HL-60 (cell line): ENCODE measurements around the gene OR52E2.

Experiments
- DNase-seq, 2 experiments: peaks; one replicate each; pipeline ENCODE4 v3.0.0-alpha.2; 2010 to 2020; ENCODE audit warnings: low read depth in 1 of 2, low spot score in 1 of 2
- H3K27ac ChIP-seq: fragments of 250-450 bp; sonication (Bioruptor Pico); replicated peaks from 2 replicates; pipeline ENCODE4 v1.5.1; 2020; ENCODE audit warnings: mild to moderate bottlenecking, moderate library complexity
- H3K27me3 ChIP-seq: fragments of 250-450 bp; sonication (Bioruptor Pico); 2 replicates; pipeline ENCODE4 v1.5.1; 2021; ENCODE audit warnings: mild to moderate bottlenecking, moderate library complexity; ENCODE audit not compliant: insufficient read depth, poor library complexity, severe bottlenecking
- H3K4me3 ChIP-seq: replicated peaks from 2 replicates; pipeline ENCODE4 v1.5.1; 2011; ENCODE audit warnings: mild to moderate bottlenecking, control low read depth, low read length; ENCODE audit not compliant: insufficient read depth
- GABPA ChIP-seq: IDR thresholded peaks from 2 replicates; pipeline ENCODE4 v1.6.1; 2012; ENCODE audit warnings: low read depth
- POLR2AphosphoS5 ChIP-seq: IDR thresholded peaks from 2 replicates; pipeline ENCODE4 v1.6.1; 2012; ENCODE audit warnings: low read depth
- SPI1 ChIP-seq: IDR thresholded peaks from 2 replicates; pipeline ENCODE4 v1.6.1; 2012; ENCODE audit warnings: low read depth, mild to moderate bottlenecking, borderline replicate concordance
- TF ChIP-seq, protein P1 (sequence below): IDR thresholded peaks from one replicate; pipeline ENCODE4 v1.5.1; 2011; ENCODE audit warnings: low read length, control low read depth, inconsistent platforms; ENCODE audit not compliant: insufficient read depth
- TF ChIP-seq, protein P2 (sequence below): IDR thresholded peaks from 2 replicates; pipeline ENCODE4 v1.6.1; 2012; ENCODE audit warnings: low read depth; ENCODE audit not compliant: insufficient replicate concordance

Gene OR52E2

DNA sequence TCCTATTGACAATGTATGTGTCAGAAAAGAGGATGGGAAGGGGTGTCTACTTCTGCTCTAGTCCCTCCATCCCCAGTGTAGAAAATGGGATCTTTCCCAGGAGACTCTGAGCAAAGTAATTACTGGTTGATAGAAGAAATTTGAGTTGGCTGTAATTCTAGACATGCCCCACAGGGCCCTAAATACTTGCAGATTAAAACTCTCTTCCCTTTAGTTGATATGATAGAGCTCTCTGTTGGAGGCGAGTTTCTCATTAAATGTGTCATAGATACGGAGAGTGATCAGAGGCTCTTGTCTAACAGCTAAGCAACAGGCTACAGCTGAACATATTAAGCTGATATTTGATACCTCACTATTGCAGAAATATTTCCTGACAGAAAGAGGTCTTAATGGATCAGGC lies 42.8 kb upstream of the OR52E2 start:
- TF ChIP-seq, protein P1, sequence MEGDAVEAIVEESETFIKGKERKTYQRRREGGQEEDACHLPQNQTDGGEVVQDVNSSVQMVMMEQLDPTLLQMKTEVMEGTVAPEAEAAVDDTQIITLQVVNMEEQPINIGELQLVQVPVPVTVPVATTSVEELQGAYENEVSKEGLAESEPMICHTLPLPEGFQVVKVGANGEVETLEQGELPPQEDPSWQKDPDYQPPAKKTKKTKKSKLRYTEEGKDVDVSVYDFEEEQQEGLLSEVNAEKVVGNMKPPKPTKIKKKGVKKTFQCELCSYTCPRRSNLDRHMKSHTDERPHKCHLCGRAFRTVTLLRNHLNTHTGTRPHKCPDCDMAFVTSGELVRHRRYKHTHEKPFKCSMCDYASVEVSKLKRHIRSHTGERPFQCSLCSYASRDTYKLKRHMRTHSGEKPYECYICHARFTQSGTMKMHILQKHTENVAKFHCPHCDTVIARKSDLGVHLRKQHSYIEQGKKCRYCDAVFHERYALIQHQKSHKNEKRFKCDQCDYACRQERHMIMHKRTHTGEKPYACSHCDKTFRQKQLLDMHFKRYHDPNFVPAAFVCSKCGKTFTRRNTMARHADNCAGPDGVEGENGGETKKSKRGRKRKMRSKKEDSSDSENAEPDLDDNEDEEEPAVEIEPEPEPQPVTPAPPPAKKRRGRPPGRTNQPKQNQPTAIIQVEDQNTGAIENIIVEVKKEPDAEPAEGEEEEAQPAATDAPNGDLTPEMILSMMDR, result no peak
- TF ChIP-seq POLR2AphosphoS5 (no peak), SPI1 (no peak), GABPA (no peak)
- TF ChIP-seq, protein P2, sequence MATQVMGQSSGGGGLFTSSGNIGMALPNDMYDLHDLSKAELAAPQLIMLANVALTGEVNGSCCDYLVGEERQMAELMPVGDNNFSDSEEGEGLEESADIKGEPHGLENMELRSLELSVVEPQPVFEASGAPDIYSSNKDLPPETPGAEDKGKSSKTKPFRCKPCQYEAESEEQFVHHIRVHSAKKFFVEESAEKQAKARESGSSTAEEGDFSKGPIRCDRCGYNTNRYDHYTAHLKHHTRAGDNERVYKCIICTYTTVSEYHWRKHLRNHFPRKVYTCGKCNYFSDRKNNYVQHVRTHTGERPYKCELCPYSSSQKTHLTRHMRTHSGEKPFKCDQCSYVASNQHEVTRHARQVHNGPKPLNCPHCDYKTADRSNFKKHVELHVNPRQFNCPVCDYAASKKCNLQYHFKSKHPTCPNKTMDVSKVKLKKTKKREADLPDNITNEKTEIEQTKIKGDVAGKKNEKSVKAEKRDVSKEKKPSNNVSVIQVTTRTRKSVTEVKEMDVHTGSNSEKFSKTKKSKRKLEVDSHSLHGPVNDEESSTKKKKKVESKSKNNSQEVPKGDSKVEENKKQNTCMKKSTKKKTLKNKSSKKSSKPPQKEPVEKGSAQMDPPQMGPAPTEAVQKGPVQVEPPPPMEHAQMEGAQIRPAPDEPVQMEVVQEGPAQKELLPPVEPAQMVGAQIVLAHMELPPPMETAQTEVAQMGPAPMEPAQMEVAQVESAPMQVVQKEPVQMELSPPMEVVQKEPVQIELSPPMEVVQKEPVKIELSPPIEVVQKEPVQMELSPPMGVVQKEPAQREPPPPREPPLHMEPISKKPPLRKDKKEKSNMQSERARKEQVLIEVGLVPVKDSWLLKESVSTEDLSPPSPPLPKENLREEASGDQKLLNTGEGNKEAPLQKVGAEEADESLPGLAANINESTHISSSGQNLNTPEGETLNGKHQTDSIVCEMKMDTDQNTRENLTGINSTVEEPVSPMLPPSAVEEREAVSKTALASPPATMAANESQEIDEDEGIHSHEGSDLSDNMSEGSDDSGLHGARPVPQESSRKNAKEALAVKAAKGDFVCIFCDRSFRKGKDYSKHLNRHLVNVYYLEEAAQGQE, result no peak
- no peak overlapping the region for H3K27ac ChIP-seq
- no peak overlapping the region for H3K4me3 ChIP-seq
- H3K27me3 ChIP-seq, result peaks cover 4% of the 10 kb centered on the region
- no peak for DNase-seq

DNA sequence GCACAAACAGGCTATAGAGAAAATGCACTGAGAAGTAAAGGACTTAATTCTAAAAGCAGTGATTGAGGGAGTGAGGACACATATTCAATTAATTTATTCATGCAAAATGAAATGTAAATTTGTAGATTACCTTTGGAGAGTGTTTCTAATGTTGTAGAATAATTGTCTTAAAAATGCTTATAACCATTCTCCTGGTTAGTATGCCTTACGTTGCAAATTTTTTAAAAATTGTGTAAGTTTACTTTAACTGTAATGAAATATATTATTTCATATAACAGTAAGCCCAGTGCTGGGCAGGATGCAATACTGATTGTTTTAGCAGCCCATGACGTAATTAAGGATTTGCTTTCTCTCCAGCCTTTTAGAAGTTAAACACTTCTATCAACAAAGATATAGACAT lies 36.6 kb upstream of the OR52E2 start:
- no peak overlapping the region for H3K27ac ChIP-seq
- peaks cover 4% of the 10 kb centered on the region for H3K27me3 ChIP-seq
- no peak overlapping the region for H3K4me3 ChIP-seq
- no peak for DNase-seq
- TF ChIP-seq, protein P1, result no peak
- TF ChIP-seq GABPA (no peak), SPI1 (no peak), POLR2AphosphoS5 (no peak)
- TF ChIP-seq, protein P2, result no peak

DNA sequence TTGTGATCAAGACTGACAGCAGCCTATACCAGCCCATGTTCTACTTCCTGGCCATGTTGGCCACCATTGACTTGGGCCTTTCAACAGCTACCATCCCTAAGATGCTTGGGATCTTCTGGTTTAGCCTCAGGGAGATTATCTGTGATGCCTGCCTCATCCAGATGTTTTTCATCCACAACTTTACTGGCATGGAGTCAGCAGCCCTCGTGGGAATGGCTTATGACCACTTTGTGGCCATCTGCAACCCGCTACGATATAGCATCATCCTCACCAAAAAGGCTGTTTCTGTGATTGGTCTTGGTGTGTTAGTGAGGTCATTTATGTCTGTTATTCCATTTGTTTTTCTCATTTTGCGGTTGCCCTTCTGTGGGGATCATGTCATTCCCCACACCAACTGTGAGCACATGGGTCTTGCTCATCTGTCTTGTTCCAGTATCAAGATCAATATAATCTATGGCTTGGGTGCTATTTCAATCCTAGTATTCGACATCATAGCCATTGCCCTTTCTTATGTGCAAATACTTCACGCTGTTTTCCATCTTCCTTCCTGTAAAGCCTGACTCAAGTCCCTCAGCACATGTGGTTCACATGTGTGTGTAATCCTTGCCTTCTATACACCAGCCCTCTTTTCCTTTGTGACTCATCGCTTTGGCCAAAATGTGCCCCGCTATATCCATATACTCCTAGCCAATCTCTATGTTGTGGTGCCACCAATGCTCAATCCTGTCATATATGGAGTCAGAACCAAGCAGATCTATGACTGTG lies 33.6 kb upstream of the OR52E2 start:
- DNase-seq, result no peak
- Histone ChIP-seq H3K4me3 (no peak overlapping the region), H3K27me3 (peaks cover 4% of the 10 kb centered on the region), H3K27ac (no peak overlapping the region)
- no peak for TF ChIP-seq POLR2AphosphoS5
- TF ChIP-seq, protein P2, result no peak
- TF ChIP-seq, protein P1, result no peak
- TF ChIP-seq SPI1, result no peak
- TF ChIP-seq GABPA, result no peak
